SK-N-SH (cell line): ENCODE results near the gene CDH4.

ENCODE experiments used
- CTCF ChIP-seq: fragments of 200-600 bp; sonication (generic); IDR thresholded peaks from 2 replicates; pipeline ENCODE4 v1.6.1; 2017; ENCODE audit warnings: antibody characterized with exemption, mild to moderate bottlenecking, moderate library complexity
- EP300 ChIP-seq, 2 experiments: IDR thresholded peaks; 2 replicates each; pipeline versions ENCODE4 v1.4.0 to v1.6.1; 2012; ENCODE audit warnings: borderline replicate concordance in 1 of 2, low read depth in 1 of 2, low read length in 1 of 2
- NFIC ChIP-seq: IDR thresholded peaks from 2 replicates; pipeline ENCODE4 v1.4.0; 2012; ENCODE audit warnings: borderline replicate concordance
- POLR2AphosphoS5 ChIP-seq: IDR thresholded peaks from 2 replicates; pipeline ENCODE4 v1.6.1; 2012; ENCODE audit warnings: low read depth, low read length
- SMC3 ChIP-seq: IDR thresholded peaks from 2 replicates; pipeline ENCODE4 v1.6.1; 2012; ENCODE audit warnings: low read depth, low read length, improper control_type of control experiment
- TF ChIP-seq, protein P1 (sequence below): IDR thresholded peaks from 2 replicates; pipeline ENCODE4; 2012

- TF ChIP-seq, protein P1, sequence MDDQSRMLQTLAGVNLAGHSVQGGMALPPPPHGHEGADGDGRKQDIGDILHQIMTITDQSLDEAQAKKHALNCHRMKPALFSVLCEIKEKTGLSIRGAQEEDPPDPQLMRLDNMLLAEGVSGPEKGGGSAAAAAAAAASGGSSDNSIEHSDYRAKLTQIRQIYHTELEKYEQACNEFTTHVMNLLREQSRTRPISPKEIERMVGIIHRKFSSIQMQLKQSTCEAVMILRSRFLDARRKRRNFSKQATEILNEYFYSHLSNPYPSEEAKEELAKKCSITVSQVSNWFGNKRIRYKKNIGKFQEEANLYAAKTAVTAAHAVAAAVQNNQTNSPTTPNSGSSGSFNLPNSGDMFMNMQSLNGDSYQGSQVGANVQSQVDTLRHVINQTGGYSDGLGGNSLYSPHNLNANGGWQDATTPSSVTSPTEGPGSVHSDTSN, result no peak
- TF ChIP-seq POLR2AphosphoS5, result no peak
- TF ChIP-seq SMC3, result no peak
- TF ChIP-seq CTCF, result no peak
- TF ChIP-seq EP300 (IDR thresholded peaks at IDR 0.05; ENCODE audit: borderline replicate concordance in 1 of 2, low read depth in 1 of 2, low read length in 1 of 2), result no peak
- no peak for TF ChIP-seq NFIC
Measured at GRCh38 chr20:61799928-61800327, 547.9 kb downstream of the CDH4 start.
